Calu3 (cell line): ENCODE measurements around the gene CALHM6. TPM values are rescaled to one million over a fixed set of nuclear protein-coding genes. Genes with fewer than 3 reads are reported as not detected.

ENCODE experiments used
- BruUV-seq: library from RNA; stranded (reverse); fragments of 400-500 nt; replicated peaks from 2 replicates; lab custom pipeline; 2021; lab: Mats Ljungman, UMichigan
- CTCF ChIA-PET: fragments of 300-600 bp; sonication (Branson Sonifier 250); formaldehyde crosslinking; loops from one replicate; lab custom pipeline; 2022; ENCODE audit warnings: antibody characterized with exemption; lab: Charles Lee
- DNase-seq: peaks from one replicate; pipeline ENCODE4 v3.0.0; 2022
- H3K27ac Mint-ChIP-seq: one replicate; pipeline ENCODE4 v1.8.0; 2022; ENCODE audit warnings: mixed read lengths; ENCODE audit not compliant: unreplicated experiment
- H3K27me3 Mint-ChIP-seq: one replicate; pipeline ENCODE4 v1.8.0; 2022; ENCODE audit warnings: mixed read lengths; ENCODE audit not compliant: unreplicated experiment
- H3K36me3 Mint-ChIP-seq: one replicate; pipeline ENCODE4 v1.8.0; 2022; ENCODE audit warnings: mild to moderate bottlenecking, moderate library complexity, mixed read lengths; ENCODE audit not compliant: insufficient read depth, unreplicated experiment
- H3K4me1 Mint-ChIP-seq: one replicate; pipeline ENCODE4 v1.8.0; 2022; ENCODE audit warnings: mild to moderate bottlenecking, low read depth, mixed read lengths; ENCODE audit not compliant: unreplicated experiment
- H3K4me3 Mint-ChIP-seq: one replicate; pipeline ENCODE4 v1.8.0; 2022; ENCODE audit warnings: mild to moderate bottlenecking, low read depth, moderate library complexity, mixed read lengths; ENCODE audit not compliant: unreplicated experiment
- H3K9me3 Mint-ChIP-seq: one replicate; pipeline ENCODE4 v1.8.0; 2022; ENCODE audit warnings: low read depth, mixed read lengths; ENCODE audit not compliant: unreplicated experiment
- intact Hi-C: fragments of 100-400 bp; cut with micrococcal nuclease; formaldehyde crosslinking; loops from one replicate; pipeline ENCODE4 v1.10.0; 2022; ENCODE audit not compliant: unreplicated experiment
- total RNA-seq: library from RNA; stranded (reverse); gene quantifications from 2 replicates; pipeline ENCODE4 v1.2.3, GENCODE V29; 2022
- TF ChIP-seq, protein P1 (sequence below): fragments of 200-600 bp; IDR thresholded peaks from one replicate; pipeline ENCODE4 v1.8.0; 2022; ENCODE audit warnings: antibody characterized with exemption; ENCODE audit not compliant: unreplicated experiment

The CALHM6 gene
- total RNA-seq, 1 experiment from 2014 or later: not detected

DNA sequence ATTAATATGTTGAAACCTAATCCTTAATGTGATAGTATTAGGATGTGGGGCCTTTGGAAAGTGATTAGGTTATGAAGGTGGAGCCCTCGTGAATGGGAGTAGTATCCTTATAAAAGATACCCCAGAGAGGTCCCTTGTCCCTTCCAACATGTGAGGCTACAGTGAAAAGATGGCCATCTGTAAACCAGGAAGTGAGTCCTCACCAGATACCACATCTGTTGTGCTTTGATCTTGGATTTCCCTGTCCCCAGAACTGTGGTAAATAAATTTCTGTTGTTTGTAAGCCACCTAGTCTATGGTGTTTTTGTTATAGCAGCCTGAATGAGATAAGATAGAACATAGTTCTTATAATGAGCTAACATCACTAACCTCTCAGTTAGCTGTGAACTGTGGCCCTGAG lies 16.6 kb upstream of the CALHM6 start:
- CTCF ChIA-PET: interaction anchor here (1.0 to 1.4 kb wide), 2 partner anchors 57 to 67 kb away, joined by 3 to 9 read pairs; partner anchors contain the start of gene CALHM5
- Mint-ChIP-seq H3K9me3 (no peaks in the 10 kb centered on the region), H3K4me1 (peaks cover 38% of the 10 kb centered on the region), H3K27ac (peak overlapping the region; percentile 28), H3K36me3 (peaks cover 5% of the 10 kb centered on the region), H3K4me3 (no peak overlapping the region), H3K27me3 (no peaks in the 10 kb centered on the region)
- DNase-seq: no peak
- no TSS peak for BruUV-seq
- TF ChIP-seq, protein P1, sequence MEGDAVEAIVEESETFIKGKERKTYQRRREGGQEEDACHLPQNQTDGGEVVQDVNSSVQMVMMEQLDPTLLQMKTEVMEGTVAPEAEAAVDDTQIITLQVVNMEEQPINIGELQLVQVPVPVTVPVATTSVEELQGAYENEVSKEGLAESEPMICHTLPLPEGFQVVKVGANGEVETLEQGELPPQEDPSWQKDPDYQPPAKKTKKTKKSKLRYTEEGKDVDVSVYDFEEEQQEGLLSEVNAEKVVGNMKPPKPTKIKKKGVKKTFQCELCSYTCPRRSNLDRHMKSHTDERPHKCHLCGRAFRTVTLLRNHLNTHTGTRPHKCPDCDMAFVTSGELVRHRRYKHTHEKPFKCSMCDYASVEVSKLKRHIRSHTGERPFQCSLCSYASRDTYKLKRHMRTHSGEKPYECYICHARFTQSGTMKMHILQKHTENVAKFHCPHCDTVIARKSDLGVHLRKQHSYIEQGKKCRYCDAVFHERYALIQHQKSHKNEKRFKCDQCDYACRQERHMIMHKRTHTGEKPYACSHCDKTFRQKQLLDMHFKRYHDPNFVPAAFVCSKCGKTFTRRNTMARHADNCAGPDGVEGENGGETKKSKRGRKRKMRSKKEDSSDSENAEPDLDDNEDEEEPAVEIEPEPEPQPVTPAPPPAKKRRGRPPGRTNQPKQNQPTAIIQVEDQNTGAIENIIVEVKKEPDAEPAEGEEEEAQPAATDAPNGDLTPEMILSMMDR: no peak
- intact Hi-C loops: loop anchor here (1.0 to 5.0 kb wide), 2 partner anchors 88 to 157 kb away; no protein-coding TSS in a partner anchor

DNA sequence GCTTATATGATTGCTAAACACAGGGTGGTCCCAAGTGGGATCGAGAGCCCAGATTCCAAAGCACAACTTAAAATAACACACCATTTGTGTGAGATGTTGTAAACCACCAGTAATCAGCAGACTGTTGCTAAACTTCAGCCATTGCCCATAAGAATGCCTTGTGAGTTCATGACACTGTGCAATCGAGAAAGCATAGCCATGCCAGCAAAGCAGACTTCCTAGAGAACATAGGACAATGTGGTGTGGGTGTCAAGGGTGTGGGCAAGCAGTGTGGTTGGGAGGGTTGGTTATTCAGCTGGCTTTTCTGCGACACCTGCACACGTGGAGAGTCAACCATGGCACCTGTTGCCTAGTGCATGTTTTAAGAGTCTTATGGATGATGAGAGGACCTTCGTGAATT lies 16.1 kb upstream of the CALHM6 start:
- H3K36me3 Mint-ChIP-seq: peaks cover 5% of the 10 kb centered on the region
- no peak overlapping the region for H3K27ac Mint-ChIP-seq
- TF ChIP-seq, protein P1: no peak
- no TSS peak for BruUV-seq
- CTCF ChIA-PET: interaction anchor here (1.0 to 1.4 kb wide), 2 partner anchors 56 to 66 kb away, joined by 3 to 9 read pairs; partner anchors contain the start of gene CALHM5
- DNase-seq: no peak
- no peaks in the 10 kb centered on the region for H3K9me3 Mint-ChIP-seq
- no peak overlapping the region for H3K4me3 Mint-ChIP-seq
- no peaks in the 10 kb centered on the region for H3K27me3 Mint-ChIP-seq
- H3K4me1 Mint-ChIP-seq: peaks cover 43% of the 10 kb centered on the region
- intact Hi-C loops: no loop called here

- CTCF ChIA-PET: interaction anchor here (0.7 to 1.9 kb wide), 8 partner anchors 36 to 410 kb away, joined by 3 to 9 read pairs (median 8); partner anchors contain the start of genes CALHM5 and FRK
- intact Hi-C loops: loop anchor here (2.0 kb wide), 1 partner anchor 64 kb away; the partner anchor contains the start of gene CALHM5
- no peak for DNase-seq
- Mint-ChIP-seq H3K36me3 (peaks cover 10% of the 10 kb centered on the region), H3K9me3 (no peaks in the 10 kb centered on the region), H3K27ac (no peak overlapping the region), H3K27me3 (no peaks in the 10 kb centered on the region), H3K4me3 (no peak overlapping the region), H3K4me1 (peaks cover 56% of the 10 kb centered on the region)
- BruUV-seq: no TSS peak
- TF ChIP-seq, protein P1: no peak
Measured at GRCh38 chr6:116446399-116446798, 14.8 kb upstream of the CALHM6 start.

GRCh38 chr6:116447052-116447451 lies 14.1 kb upstream of the CALHM6 start:
- BruUV-seq: no TSS peak
- peaks cover 12% of the 10 kb centered on the region for H3K36me3 Mint-ChIP-seq
- TF ChIP-seq, protein P1: no peak
- no peaks in the 10 kb centered on the region for H3K9me3 Mint-ChIP-seq
- DNase-seq: peak; percentile 8
- no peak overlapping the region for H3K27ac Mint-ChIP-seq
- H3K27me3 Mint-ChIP-seq: no peaks in the 10 kb centered on the region
- peaks cover 61% of the 10 kb centered on the region for H3K4me1 Mint-ChIP-seq
- CTCF ChIA-PET: interaction anchor here (0.8 to 1.9 kb wide), 5 partner anchors 36 to 178 kb away, joined by 3 to 9 read pairs (median 3); partner anchors contain the start of gene CALHM5
- intact Hi-C loops: loop anchor here (2.0 kb wide), 1 partner anchor 64 kb away; the partner anchor contains the start of gene CALHM5
- H3K4me3 Mint-ChIP-seq: no peak overlapping the region
